H9 (cell line): ENCODE results near the gene ODAD3. TPM values are rescaled to one million over a fixed set of nuclear protein-coding genes. Genes with fewer than 3 reads are reported as not detected.

Source experiments
- DNase-seq: peaks from one replicate; pipeline ENCODE4 v3.0.0-alpha.2; 2017
- H2AFZ ChIP-seq: one replicate; pipeline ENCODE4 v1.6.1; 2013; ENCODE audit warnings: mild to moderate bottlenecking, low read length, control low read depth, moderate library complexity
- H2AK5ac ChIP-seq: 2 replicates; pipeline ENCODE4 v1.6.1; 2013; ENCODE audit warnings: low read length, control low read depth, mixed read lengths; ENCODE audit not compliant: insufficient read length
- H2BK120ac ChIP-seq: one replicate; pipeline ENCODE4 v1.6.1; 2013; ENCODE audit warnings: low read depth, mild to moderate bottlenecking, low read length, control low read depth, inconsistent platforms; ENCODE audit not compliant: poor library complexity, severe bottlenecking
- H2BK12ac ChIP-seq: 2 replicates; pipeline ENCODE4 v1.6.1; 2013; ENCODE audit warnings: low read length, control low read depth, mixed read lengths, low read depth; ENCODE audit not compliant: insufficient read length
- H2BK15ac ChIP-seq: 2 replicates; pipeline ENCODE4 v1.6.1; 2013; ENCODE audit warnings: low read depth, low read length, control low read depth
- H2BK20ac ChIP-seq: one replicate; pipeline ENCODE4 v1.6.1; 2013; ENCODE audit warnings: low read depth, mild to moderate bottlenecking, low read length, control low read depth, inconsistent platforms; ENCODE audit not compliant: poor library complexity, severe bottlenecking
- H2BK5ac ChIP-seq: 2 replicates; pipeline ENCODE4 v1.6.1; 2013; ENCODE audit warnings: low read length, control low read depth, mixed read lengths; ENCODE audit not compliant: insufficient read length
- H3K14ac ChIP-seq: 2 replicates; pipeline ENCODE4 v1.6.1; 2013; ENCODE audit warnings: low read length, control low read depth; ENCODE audit not compliant: insufficient read depth
- H3K18ac ChIP-seq: 2 replicates; pipeline ENCODE4 v1.6.1; 2013; ENCODE audit warnings: low read depth, mild to moderate bottlenecking, mixed read lengths, low read length, control low read depth; ENCODE audit not compliant: insufficient read length
- H3K23ac ChIP-seq: 2 replicates; pipeline ENCODE4 v1.6.1; 2013; ENCODE audit warnings: low read length, control low read depth, mixed read lengths, low read depth; ENCODE audit not compliant: insufficient read length
- H3K23me2 ChIP-seq: 2 replicates; pipeline ENCODE4 v1.6.1; 2013; ENCODE audit warnings: low read depth, mild to moderate bottlenecking, mixed read lengths, low read length, control low read depth; ENCODE audit not compliant: insufficient read length, poor library complexity, severe bottlenecking
- H3K27ac ChIP-seq: 2 replicates; pipeline ENCODE4 v1.5.1; 2013; ENCODE audit warnings: low read length, control low read depth, mixed read lengths, low read depth; ENCODE audit not compliant: insufficient read length
- H3K27me3 ChIP-seq: 2 replicates; pipeline ENCODE4 v1.6.1; 2013; ENCODE audit warnings: low read length, control low read depth, inconsistent platforms; ENCODE audit not compliant: insufficient read depth
- H3K4ac ChIP-seq: 2 replicates; pipeline ENCODE4 v1.6.1; 2013; ENCODE audit warnings: low read depth, mild to moderate bottlenecking, control low read depth, inconsistent platforms, low read length, moderate library complexity
- H3K4me1 ChIP-seq: 2 replicates; pipeline ENCODE4 v1.6.1; 2013; ENCODE audit warnings: low read length, control low read depth, inconsistent platforms; ENCODE audit not compliant: insufficient read depth
- H3K4me2 ChIP-seq: 2 replicates; pipeline ENCODE4 v1.6.1; 2013; ENCODE audit warnings: low read length, control low read depth, mixed read lengths; ENCODE audit not compliant: insufficient read length, insufficient read depth
- H3K56ac ChIP-seq: 2 replicates; pipeline ENCODE4 v1.6.1; 2013; ENCODE audit warnings: low read depth, mild to moderate bottlenecking, mixed read lengths, low read length, control low read depth; ENCODE audit not compliant: insufficient read length
- H3K79me1 ChIP-seq: 2 replicates; pipeline ENCODE4 v1.6.1; 2013; ENCODE audit warnings: low read depth, mild to moderate bottlenecking, moderate library complexity, low read length, control low read depth, inconsistent platforms; ENCODE audit not compliant: insufficient read depth, poor library complexity, severe bottlenecking
- H3K79me2 ChIP-seq: 2 replicates; pipeline ENCODE4 v1.6.1; 2013; ENCODE audit warnings: low read length, control low read depth, inconsistent platforms; ENCODE audit not compliant: insufficient read depth
- H3K9ac ChIP-seq: 2 replicates; pipeline ENCODE4 v1.6.1; 2013; ENCODE audit warnings: low read length, control low read depth, mixed read lengths; ENCODE audit not compliant: insufficient read length; ENCODE audit errors: extremely low read depth
- H3K9me3 ChIP-seq: one replicate; pipeline ENCODE4 v1.6.1; 2013; ENCODE audit warnings: low read depth, low read length, inconsistent platforms; ENCODE audit not compliant: control insufficient read depth
- H3T11ph ChIP-seq: one replicate; pipeline ENCODE4 v1.6.1; 2013; ENCODE audit warnings: mild to moderate bottlenecking, low read length, control low read depth, inconsistent platforms
- H4K20me1 ChIP-seq: one replicate; pipeline ENCODE4 v1.6.1; 2013; ENCODE audit not compliant: control insufficient read depth, insufficient read length, insufficient read depth
- H4K5ac ChIP-seq: 2 replicates; pipeline ENCODE4 v1.6.1; 2013; ENCODE audit warnings: low read depth, mild to moderate bottlenecking, mixed read lengths, low read length, control low read depth; ENCODE audit not compliant: insufficient read length
- H4K8ac ChIP-seq: replicated peaks from 2 replicates; pipeline ENCODE4 v1.6.1; 2013; ENCODE audit warnings: low read length, control low read depth, mixed read lengths, low read depth; ENCODE audit not compliant: insufficient read length
- H4K91ac ChIP-seq: 2 replicates; pipeline ENCODE4 v1.6.1; 2013; ENCODE audit warnings: low read depth, mild to moderate bottlenecking, moderate library complexity, mixed read lengths, low read length, control low read depth; ENCODE audit not compliant: insufficient read length
- H3K27ac Mint-ChIP-seq, 3 experiments: 2 replicates in 2 of 3; 3 replicates in 1 of 3; pipeline ENCODE4 v1.8.0; 2020 to 2021; ENCODE audit warnings: mixed read lengths in 3 of 3, mild to moderate bottlenecking in 1 of 3, moderate library complexity in 1 of 3
- H3K27me3 Mint-ChIP-seq: 2 replicates; pipeline ENCODE4 v1.8.0; 2021; ENCODE audit warnings: low read depth, mild to moderate bottlenecking, moderate library complexity, mixed read lengths
- H3K36me3 Mint-ChIP-seq, 3 experiments: 2 replicates in 2 of 3; 3 replicates in 1 of 3; pipeline ENCODE4 v1.8.0; 2020 to 2021; ENCODE audit warnings: low read depth in 3 of 3, mixed read lengths in 3 of 3; ENCODE audit not compliant: insufficient read depth in 1 of 3
- H3K4me1 Mint-ChIP-seq, 2 experiments: 2 replicates each; pipeline ENCODE4 v1.8.0; 2020; ENCODE audit warnings: mixed read lengths in 2 of 2
- H3K4me3 Mint-ChIP-seq, 2 experiments: 2 replicates in 1 of 2; 3 replicates in 1 of 2; pipeline ENCODE4 v1.8.0; 2020 to 2021; ENCODE audit warnings: mild to moderate bottlenecking in 2 of 2, mixed read lengths in 2 of 2, moderate library complexity in 1 of 2
- H3K9me3 Mint-ChIP-seq, 2 experiments: 2 replicates in 1 of 2; 3 replicates in 1 of 2; pipeline ENCODE4 v1.8.0; 2020; ENCODE audit warnings: mild to moderate bottlenecking in 2 of 2, mixed read lengths in 2 of 2, moderate library complexity in 1 of 2
- WGBS: extraction: QIAGEN DNeasy Blood & Tissue Kit; methylation state at CpG from one replicate; pipeline ENCODE4 v1.1.7; 2013; ENCODE audit warnings: missing lambda C conversion rate, low lambda C conversion rate, mixed read lengths; ENCODE audit not compliant: insufficient read length; ENCODE audit errors: extremely low coverage; 5-methylcytosine and 5-hydroxymethylcytosine counted together
- total RNA-seq: library from RNA; stranded (reverse); gene quantifications from 2 replicates; pipeline ENCODE4 v1.2.1, GENCODE V29; 2021
- TF ChIP-seq, protein P1 (sequence below): fragments of 200-600 bp; sonication (generic); conservative IDR thresholded peaks from 3 replicates; pipeline ENCODE4 v1.8.0; 2021; ENCODE audit warnings: antibody characterized with exemption, mild to moderate bottlenecking

ODAD3 gene
- total RNA-seq, 1 experiment from 2014 or later, result 2.5 TPM

DNA sequence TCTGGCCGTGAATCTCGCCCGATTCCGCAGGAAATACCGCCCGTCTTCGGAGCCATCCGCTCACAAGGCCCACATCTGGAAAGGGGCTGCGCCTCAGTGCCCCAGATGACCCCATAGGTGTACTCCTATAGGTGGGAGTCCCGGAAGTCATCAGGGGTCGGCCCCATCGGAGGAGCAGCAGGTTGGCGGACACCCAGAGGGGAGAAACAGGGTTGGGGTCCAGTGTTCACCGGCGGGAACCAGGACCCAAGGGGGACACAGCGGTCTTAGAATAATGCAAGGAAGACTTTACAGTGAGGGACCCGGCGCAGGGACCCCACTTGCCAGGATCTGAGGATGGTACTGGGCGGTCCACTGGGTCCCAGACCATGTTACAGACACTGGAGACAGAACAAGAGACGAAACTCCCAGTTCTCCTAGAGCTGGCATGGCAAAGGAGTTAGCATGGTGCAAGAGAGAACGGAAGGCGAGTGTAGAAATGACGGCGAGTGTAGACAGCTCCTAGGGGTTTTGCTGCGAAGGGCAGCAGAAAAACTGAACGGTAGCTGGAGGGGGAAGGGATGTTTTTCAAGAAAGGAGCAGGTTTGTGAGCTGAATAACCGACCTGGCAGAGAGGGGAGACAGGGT is 11.6 kb downstream of the ODAD3 start:
- no peak for DNase-seq
- no CpG with 5 or more reads among the region's 27 CpGs for WGBS

More for the DNA sequence above, 11.6 kb downstream of the ODAD3 start:
- no peaks in the 10 kb centered on the region; a peak in 2 of 5 replicates for H3K9me3 Mint-ChIP-seq
- H3K9me3 ChIP-seq, result no peaks in the 10 kb centered on the region
- no peaks in the 10 kb centered on the region for H4K20me1 ChIP-seq
- peak overlapping the region; percentile 72 for H3K4me2 ChIP-seq
- no peak overlapping the region for H2BK20ac ChIP-seq
- H3K27me3 Mint-ChIP-seq, result peaks cover 27% of the 10 kb centered on the region
- peaks cover 28% of the 10 kb centered on the region for H3K23me2 ChIP-seq
- H3K27ac Mint-ChIP-seq, result no peak overlapping the region
- no peak overlapping the region for H2BK5ac ChIP-seq
- H2BK12ac ChIP-seq, result no peak overlapping the region
- H3K79me2 ChIP-seq, result no peaks in the 10 kb centered on the region
- no peak overlapping the region for H3T11ph ChIP-seq
- no peaks in the 10 kb centered on the region for H3K79me1 ChIP-seq
- H2AFZ ChIP-seq, result no peak overlapping the region
- H3K9ac ChIP-seq, result no peak overlapping the region
- peaks cover 20 to 26% of the 10 kb centered on the region in 2 experiments for H3K4me1 Mint-ChIP-seq
- no peak overlapping the region for H3K27ac ChIP-seq
- no peaks in the 10 kb centered on the region for H3K36me3 Mint-ChIP-seq
- no peak overlapping the region for H3K56ac ChIP-seq
- no peaks in the 10 kb centered on the region; the same call in 1 of the 2 replicates for H3K27me3 ChIP-seq
- H3K4ac ChIP-seq, result no peak overlapping the region
- H4K91ac ChIP-seq, result no peak overlapping the region
- H3K18ac ChIP-seq, result no peak overlapping the region
- no peaks in the 10 kb centered on the region for H3K4me1 ChIP-seq
- H2BK15ac ChIP-seq, result no peak overlapping the region
- no peak overlapping the region for H4K5ac ChIP-seq
- H4K8ac ChIP-seq, result no peak overlapping the region
- peak overlapping the region; percentile 69 to 92; a peak in 4 of 5 replicates for H3K4me3 Mint-ChIP-seq
- no peak overlapping the region for H3K14ac ChIP-seq
- no peak overlapping the region for H2AK5ac ChIP-seq
- H2BK120ac ChIP-seq, result no peak overlapping the region
- H3K23ac ChIP-seq, result no peak overlapping the region
- TF ChIP-seq, protein P1, sequence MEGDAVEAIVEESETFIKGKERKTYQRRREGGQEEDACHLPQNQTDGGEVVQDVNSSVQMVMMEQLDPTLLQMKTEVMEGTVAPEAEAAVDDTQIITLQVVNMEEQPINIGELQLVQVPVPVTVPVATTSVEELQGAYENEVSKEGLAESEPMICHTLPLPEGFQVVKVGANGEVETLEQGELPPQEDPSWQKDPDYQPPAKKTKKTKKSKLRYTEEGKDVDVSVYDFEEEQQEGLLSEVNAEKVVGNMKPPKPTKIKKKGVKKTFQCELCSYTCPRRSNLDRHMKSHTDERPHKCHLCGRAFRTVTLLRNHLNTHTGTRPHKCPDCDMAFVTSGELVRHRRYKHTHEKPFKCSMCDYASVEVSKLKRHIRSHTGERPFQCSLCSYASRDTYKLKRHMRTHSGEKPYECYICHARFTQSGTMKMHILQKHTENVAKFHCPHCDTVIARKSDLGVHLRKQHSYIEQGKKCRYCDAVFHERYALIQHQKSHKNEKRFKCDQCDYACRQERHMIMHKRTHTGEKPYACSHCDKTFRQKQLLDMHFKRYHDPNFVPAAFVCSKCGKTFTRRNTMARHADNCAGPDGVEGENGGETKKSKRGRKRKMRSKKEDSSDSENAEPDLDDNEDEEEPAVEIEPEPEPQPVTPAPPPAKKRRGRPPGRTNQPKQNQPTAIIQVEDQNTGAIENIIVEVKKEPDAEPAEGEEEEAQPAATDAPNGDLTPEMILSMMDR, result no peak
